ENCODE measurements around the gene SREBF1.

The SREBF1 gene

DNA sequence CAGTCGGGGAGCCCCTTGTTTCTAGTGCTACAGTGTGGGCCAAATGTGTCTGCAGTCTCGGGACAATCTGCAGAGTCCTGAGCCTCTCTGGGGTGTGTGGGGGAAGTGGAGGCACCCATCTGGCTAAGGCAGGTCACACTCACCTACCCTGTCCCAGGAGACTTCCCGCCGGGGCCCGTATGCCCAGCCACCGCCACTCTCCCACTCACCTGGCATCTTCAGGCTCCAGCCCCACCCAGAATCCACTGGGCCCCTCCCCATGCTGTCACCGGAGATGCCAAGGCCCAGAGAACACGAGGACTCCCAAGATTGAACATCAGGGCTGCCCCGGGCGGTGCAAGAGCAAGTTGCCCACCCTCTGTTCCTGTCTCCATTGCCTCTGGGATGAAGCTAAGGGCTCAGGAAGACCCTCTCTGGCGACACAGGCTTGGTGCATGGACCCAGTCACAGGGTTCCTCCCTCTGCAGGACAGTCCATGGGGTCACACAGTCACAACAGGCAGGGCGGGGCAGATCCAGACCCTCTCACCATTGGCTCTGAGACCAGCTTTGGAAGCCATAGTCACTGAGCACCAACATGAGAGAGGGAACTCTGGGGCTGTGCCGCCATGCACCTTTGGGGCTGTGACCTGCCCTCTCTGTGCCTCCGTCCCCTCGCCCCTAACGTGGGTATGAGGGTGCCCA, 38.1 kb downstream of the SREBF1 start:
- no peak overlapping the region for H3K4me3 ChIP-seq (ENCODE audit: low read length, poor library complexity, severe bottlenecking)
- peaks cover 81% of the 10 kb centered on the region; the same call in 1 of the 2 replicates for H3K36me3 ChIP-seq (ENCODE audit: insufficient read depth, low read length)
- H3K79me2 ChIP-seq (ENCODE audit: insufficient read depth, low read length): no peaks in the 10 kb centered on the region; the same call in 1 of the 2 replicates
- no peaks in the 10 kb centered on the region for H3K9me2 ChIP-seq (replicated peaks; ENCODE audit: low read depth, low read length)
- H3F3A ChIP-seq (ENCODE audit: low read depth): no peaks in the 10 kb centered on the region
- H3K4me1 ChIP-seq (ENCODE audit: insufficient read depth, low read length, poor library complexity, severe bottlenecking): no peaks in the 10 kb centered on the region
- H3K9me3 ChIP-seq (ENCODE audit: insufficient read depth, low read depth, low read length): no peaks in the 10 kb centered on the region
- H4K20me1 ChIP-seq (ENCODE audit: insufficient read depth, low read length, poor library complexity, severe bottlenecking): peaks cover 22% of the 10 kb centered on the region
- no peak overlapping the region for H3K9ac ChIP-seq (ENCODE audit: low read depth, low read length, poor library complexity, severe bottlenecking)
- no peak overlapping the region for H2AFZ ChIP-seq (ENCODE audit: low read length)
- H3K27me3 ChIP-seq (ENCODE audit: insufficient read depth, low read length, poor library complexity, severe bottlenecking): no peaks in the 10 kb centered on the region
- no peak overlapping the region for H3K4me2 ChIP-seq (ENCODE audit: low read depth, low read length, poor library complexity, severe bottlenecking)
- no peak for TF ChIP-seq EZH2phosphoT487 (IDR thresholded peaks at IDR 0.05; ENCODE audit: borderline replicate concordance)
- TF ChIP-seq, protein P1, sequence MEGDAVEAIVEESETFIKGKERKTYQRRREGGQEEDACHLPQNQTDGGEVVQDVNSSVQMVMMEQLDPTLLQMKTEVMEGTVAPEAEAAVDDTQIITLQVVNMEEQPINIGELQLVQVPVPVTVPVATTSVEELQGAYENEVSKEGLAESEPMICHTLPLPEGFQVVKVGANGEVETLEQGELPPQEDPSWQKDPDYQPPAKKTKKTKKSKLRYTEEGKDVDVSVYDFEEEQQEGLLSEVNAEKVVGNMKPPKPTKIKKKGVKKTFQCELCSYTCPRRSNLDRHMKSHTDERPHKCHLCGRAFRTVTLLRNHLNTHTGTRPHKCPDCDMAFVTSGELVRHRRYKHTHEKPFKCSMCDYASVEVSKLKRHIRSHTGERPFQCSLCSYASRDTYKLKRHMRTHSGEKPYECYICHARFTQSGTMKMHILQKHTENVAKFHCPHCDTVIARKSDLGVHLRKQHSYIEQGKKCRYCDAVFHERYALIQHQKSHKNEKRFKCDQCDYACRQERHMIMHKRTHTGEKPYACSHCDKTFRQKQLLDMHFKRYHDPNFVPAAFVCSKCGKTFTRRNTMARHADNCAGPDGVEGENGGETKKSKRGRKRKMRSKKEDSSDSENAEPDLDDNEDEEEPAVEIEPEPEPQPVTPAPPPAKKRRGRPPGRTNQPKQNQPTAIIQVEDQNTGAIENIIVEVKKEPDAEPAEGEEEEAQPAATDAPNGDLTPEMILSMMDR (conservative IDR thresholded peaks at IDR 0.05; ENCODE audit: low read length): no peak

DNA sequence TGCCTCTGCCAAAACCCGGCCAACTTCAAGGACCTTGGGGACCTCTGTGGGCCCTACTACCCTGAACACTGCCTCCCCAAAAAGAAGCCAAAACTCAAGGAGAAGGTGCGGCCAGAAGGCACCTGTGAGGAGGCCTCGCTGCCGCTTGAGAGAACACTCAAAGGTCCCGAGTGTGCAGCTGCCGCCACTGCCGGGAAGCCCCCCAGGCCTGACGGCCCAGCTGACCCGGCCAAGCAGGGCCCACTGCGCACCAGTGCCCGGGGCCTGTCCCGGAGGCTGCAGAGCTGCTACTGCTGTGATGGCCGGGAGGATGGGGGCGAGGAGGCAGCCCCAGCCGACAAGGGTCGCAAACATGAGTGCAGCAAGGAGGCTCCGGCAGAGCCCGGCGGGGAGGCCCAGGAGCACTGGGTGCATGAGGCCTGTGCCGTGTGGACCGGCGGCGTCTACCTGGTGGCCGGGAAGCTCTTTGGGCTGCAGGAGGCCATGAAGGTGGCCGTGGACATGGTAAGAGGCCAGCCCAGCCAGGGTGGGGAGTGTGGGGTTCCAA, 38.7 kb downstream of the SREBF1 start:
- no peaks in the 10 kb centered on the region for H3K9me2 ChIP-seq (replicated peaks; ENCODE audit: low read depth, low read length)

DNA sequence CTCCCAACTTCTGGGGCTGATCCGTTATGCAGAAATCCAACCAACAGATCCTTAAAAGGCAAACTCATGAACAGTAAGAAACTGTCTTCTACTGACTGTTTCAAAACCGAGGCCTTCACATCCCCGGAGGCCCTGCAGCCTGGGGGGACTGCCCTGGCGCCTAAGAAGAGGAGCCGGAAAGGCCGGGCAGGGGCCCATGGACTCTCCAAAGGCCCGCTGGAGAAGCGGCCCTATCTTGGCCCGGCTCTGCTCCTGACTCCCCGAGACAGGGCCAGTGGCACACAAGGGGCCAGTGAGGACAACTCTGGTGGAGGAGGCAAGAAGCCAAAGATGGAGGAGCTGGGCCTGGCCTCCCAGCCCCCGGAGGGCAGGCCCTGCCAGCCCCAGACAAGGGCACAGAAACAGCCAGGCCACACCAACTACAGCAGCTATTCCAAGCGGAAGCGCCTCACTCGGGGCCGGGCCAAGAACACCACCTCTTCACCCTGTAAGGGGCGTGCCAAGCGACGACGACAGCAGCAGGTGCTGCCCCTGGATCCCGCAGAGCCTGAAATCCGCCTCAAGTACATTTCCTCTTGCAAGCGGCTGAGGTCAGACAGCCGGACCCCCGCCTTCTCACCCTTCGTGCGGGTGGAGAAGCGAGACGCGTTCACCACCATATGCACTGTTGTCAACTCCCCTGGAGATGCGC, 39.5 kb downstream of the SREBF1 start:
- H3F3A ChIP-seq (ENCODE audit: low read depth): no peaks in the 10 kb centered on the region
- H3K79me2 ChIP-seq (ENCODE audit: insufficient read depth, low read length): peaks cover 8% of the 10 kb centered on the region; the same call in 1 of the 2 replicates
- no peak overlapping the region for H2AFZ ChIP-seq (ENCODE audit: low read length)
- peaks cover 32% of the 10 kb centered on the region for H4K20me1 ChIP-seq (ENCODE audit: insufficient read depth, low read length, poor library complexity, severe bottlenecking)
- no peaks in the 10 kb centered on the region for H3K9me3 ChIP-seq (ENCODE audit: insufficient read depth, low read depth, low read length)
- H3K4me1 ChIP-seq (ENCODE audit: insufficient read depth, low read length, poor library complexity, severe bottlenecking): peaks cover 4% of the 10 kb centered on the region
- H3K4me3 ChIP-seq (ENCODE audit: low read length, poor library complexity, severe bottlenecking): no peak overlapping the region
- no peaks in the 10 kb centered on the region for H3K9me2 ChIP-seq (replicated peaks; ENCODE audit: low read depth, low read length)
- no peak for TF ChIP-seq EZH2phosphoT487 (IDR thresholded peaks at IDR 0.05; ENCODE audit: borderline replicate concordance)
- TF ChIP-seq, protein P1 (conservative IDR thresholded peaks at IDR 0.05; ENCODE audit: low read length): no peak
- peaks cover 78% of the 10 kb centered on the region; the same call in 1 of the 2 replicates for H3K36me3 ChIP-seq (ENCODE audit: insufficient read depth, low read length)
- H3K4me2 ChIP-seq (ENCODE audit: low read depth, low read length, poor library complexity, severe bottlenecking): no peak overlapping the region
- no peaks in the 10 kb centered on the region for H3K27me3 ChIP-seq (ENCODE audit: insufficient read depth, low read length, poor library complexity, severe bottlenecking)
- no peak overlapping the region for H3K9ac ChIP-seq (ENCODE audit: low read depth, low read length, poor library complexity, severe bottlenecking)

More for the DNA sequence above, 38.7 kb downstream of the SREBF1 start:
- Histone ChIP-seq H3K4me1 (ENCODE audit: insufficient read depth, low read length, poor library complexity, severe bottlenecking) (no peaks in the 10 kb centered on the region), H3K36me3 (ENCODE audit: insufficient read depth, low read length) (peaks cover 81% of the 10 kb centered on the region; the same call in 1 of the 2 replicates), H3K9me3 (ENCODE audit: insufficient read depth, low read depth, low read length) (no peaks in the 10 kb centered on the region), H4K20me1 (ENCODE audit: insufficient read depth, low read length, poor library complexity, severe bottlenecking) (peaks cover 28% of the 10 kb centered on the region), H3K4me2 (ENCODE audit: low read depth, low read length, poor library complexity, severe bottlenecking) (no peak overlapping the region), H3K27me3 (ENCODE audit: insufficient read depth, low read length, poor library complexity, severe bottlenecking) (no peaks in the 10 kb centered on the region), H3F3A (ENCODE audit: low read depth) (no peaks in the 10 kb centered on the region), H3K9ac (ENCODE audit: low read depth, low read length, poor library complexity, severe bottlenecking) (no peak overlapping the region), H2AFZ (ENCODE audit: low read length) (no peak overlapping the region), H3K4me3 (ENCODE audit: low read length, poor library complexity, severe bottlenecking) (no peak overlapping the region), H3K79me2 (ENCODE audit: insufficient read depth, low read length) (peaks cover 6% of the 10 kb centered on the region; the same call in 1 of the 2 replicates)
- TF ChIP-seq EZH2phosphoT487 (IDR thresholded peaks at IDR 0.05; ENCODE audit: borderline replicate concordance): no peak
- TF ChIP-seq, protein P1 (conservative IDR thresholded peaks at IDR 0.05; ENCODE audit: low read length): no peak
